ENCODE results near the gene TNIP2.

- TF ChIP-seq EZH2phosphoT487 (IDR thresholded peaks at IDR 0.05; ENCODE audit: low read depth, severe bottlenecking, unreplicated experiment): no peak
- TF ChIP-seq CTCF (IDR thresholded peaks at IDR 0.05; ENCODE audit: poor library complexity): no peak
- no peak for TF ChIP-seq EZH2 (IDR thresholded peaks at IDR 0.05; ENCODE audit: borderline replicate concordance)
Measured at GRCh38 chr4:2745516-2745915, 10.6 kb downstream of the TNIP2 start.

All from hepatocyte (in vitro differentiated cells).